T-helper 1 cell (primary cell): ENCODE results near the gene STK17A.
A peak's percentile ranks its signal among the peaks of the same experiment; 100 is the strongest.
"Not testable (repeated sequence)": the region's sequence is repeated elsewhere in the genome, so short reads cannot be mapped to it uniquely, and the experiment has no call there.

Experiments used
- DNase-seq, 5 donors: peaks; one replicate each; pipeline ENCODE4 v3.0.0-alpha.2; 2012 to 2020

Gene STK17A

GRCh38 chr7:43569424-43569823, 13.5 kb upstream of the STK17A start:
- no peak for DNase-seq

GRCh38 chr7:43570688-43571365, 12.1 kb upstream of the STK17A start:
- no peak for DNase-seq

GRCh38 chr7:43572516-43573049, 10.3 kb upstream of the STK17A start:
- DNase-seq = peak in 1 of 5 donors; percentile 87

GRCh38 chr7:43573832-43574231, 9.1 kb upstream of the STK17A start:
- DNase-seq = not testable (repeated sequence)

GRCh38 chr7:43575506-43575905, 7.4 kb upstream of the STK17A start:
- DNase-seq = no peak

GRCh38 chr7:43576241-43576640, 6.7 kb upstream of the STK17A start:
- DNase-seq = no peak

GRCh38 chr7:43577485-43577951, 5.4 kb upstream of the STK17A start:
- no peak for DNase-seq

GRCh38 chr7:43583424-43584194, 701 bp downstream of the STK17A start:
- DNase-seq = peak; percentile 41 to 85 (median 63)

GRCh38 chr7:43584195-43584586, 1.3 kb downstream of the STK17A start:
- peak in 3 of 5 donors; percentile 17 to 52 (median 39) for DNase-seq

- DNase-seq = not testable (repeated sequence)
These were observed 1.8 kb downstream of the STK17A start for GRCh38 chr7:43584733-43585132.

- peak in 1 of 5 donors; percentile 51 for DNase-seq
These were observed 2.7 kb downstream of the STK17A start for GRCh38 chr7:43585562-43585961.

- peak in 1 of 5 donors; percentile 71 for DNase-seq
These were observed 3.5 kb downstream of the STK17A start for GRCh38 chr7:43586251-43586900.

GRCh38 chr7:43588477-43589132, 5.7 kb downstream of the STK17A start:
- no peak for DNase-seq

GRCh38 chr7:43589133-43589478, 6.2 kb downstream of the STK17A start:
- no peak for DNase-seq

GRCh38 chr7:43589728-43590127, 6.8 kb downstream of the STK17A start:
- no peak for DNase-seq

GRCh38 chr7:43590862-43591557, 8.1 kb downstream of the STK17A start:
- peak in 1 of 5 donors; percentile 84 for DNase-seq

- no peak for DNase-seq
These were observed 8.8 kb downstream of the STK17A start for GRCh38 chr7:43591558-43592180.

- DNase-seq = no peak
These were observed 9.4 kb downstream of the STK17A start for GRCh38 chr7:43592326-43592725.

- no peak for DNase-seq
These were observed 10.1 kb downstream of the STK17A start for GRCh38 chr7:43593010-43593409.

- no peak for DNase-seq
These were observed 11.1 kb downstream of the STK17A start for GRCh38 chr7:43594020-43594419.

- DNase-seq = not testable (repeated sequence)
These were observed 13.5 kb downstream of the STK17A start for GRCh38 chr7:43596426-43596825.

- DNase-seq = no peak
These were observed 17.1 kb downstream of the STK17A start for GRCh38 chr7:43600056-43600455.
